Gastroesophageal sphincter (tissue), 3 donors: ENCODE results near the gene LORICRIN.

Experiments
- POLR2A ChIP-seq, 2 donors: fragments of 450-650 bp; IDR thresholded peaks; one replicate each; pipeline ENCODE4 v1.6.1; 2017; ENCODE audit warnings: antibody characterized with exemption in 2 of 2, mild to moderate bottlenecking in 2 of 2, moderate library complexity in 1 of 2
- POLR2AphosphoS5 ChIP-seq: sonication (generic); formaldehyde crosslinking; IDR thresholded peaks from one replicate; pipeline ENCODE4 v1.6.1; 2017; ENCODE audit warnings: antibody characterized with exemption
- TF ChIP-seq, protein P1 (sequence below), 4 experiments: fragments of 200-600 bp in 2 of 4; fragments of 450-650 bp in 2 of 4; sonication (generic) in 1 of 4; IDR thresholded peaks; one replicate each; pipeline ENCODE4 v1.5.1; 2017 to 2019; ENCODE audit warnings: antibody characterized with exemption in 4 of 4, mild to moderate bottlenecking in 2 of 4, moderate library complexity in 2 of 4

- no peak for TF ChIP-seq POLR2A (IDR thresholded peaks at IDR 0.05)
- TF ChIP-seq, protein P1, sequence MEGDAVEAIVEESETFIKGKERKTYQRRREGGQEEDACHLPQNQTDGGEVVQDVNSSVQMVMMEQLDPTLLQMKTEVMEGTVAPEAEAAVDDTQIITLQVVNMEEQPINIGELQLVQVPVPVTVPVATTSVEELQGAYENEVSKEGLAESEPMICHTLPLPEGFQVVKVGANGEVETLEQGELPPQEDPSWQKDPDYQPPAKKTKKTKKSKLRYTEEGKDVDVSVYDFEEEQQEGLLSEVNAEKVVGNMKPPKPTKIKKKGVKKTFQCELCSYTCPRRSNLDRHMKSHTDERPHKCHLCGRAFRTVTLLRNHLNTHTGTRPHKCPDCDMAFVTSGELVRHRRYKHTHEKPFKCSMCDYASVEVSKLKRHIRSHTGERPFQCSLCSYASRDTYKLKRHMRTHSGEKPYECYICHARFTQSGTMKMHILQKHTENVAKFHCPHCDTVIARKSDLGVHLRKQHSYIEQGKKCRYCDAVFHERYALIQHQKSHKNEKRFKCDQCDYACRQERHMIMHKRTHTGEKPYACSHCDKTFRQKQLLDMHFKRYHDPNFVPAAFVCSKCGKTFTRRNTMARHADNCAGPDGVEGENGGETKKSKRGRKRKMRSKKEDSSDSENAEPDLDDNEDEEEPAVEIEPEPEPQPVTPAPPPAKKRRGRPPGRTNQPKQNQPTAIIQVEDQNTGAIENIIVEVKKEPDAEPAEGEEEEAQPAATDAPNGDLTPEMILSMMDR (IDR thresholded peaks at IDR 0.05) = no peak
- TF ChIP-seq POLR2AphosphoS5 = no peak
Observed at GRCh38 chr1:153306303-153307220, 47.1 kb downstream of the LORICRIN start.
